SKM-1 (cell line): Measurements from ENCODE around the gene MAPT.
"Not testable (repeated sequence)": the region's sequence is repeated elsewhere in the genome, so short reads cannot be mapped to it uniquely, and the experiment has no call there.

Experiments
- DNase-seq: peaks from one replicate; lab custom pipeline; 2025; ENCODE audit not compliant: unreplicated experiment; lab: John Stamatoyannopoulos, UW

MAPT gene

DNA sequence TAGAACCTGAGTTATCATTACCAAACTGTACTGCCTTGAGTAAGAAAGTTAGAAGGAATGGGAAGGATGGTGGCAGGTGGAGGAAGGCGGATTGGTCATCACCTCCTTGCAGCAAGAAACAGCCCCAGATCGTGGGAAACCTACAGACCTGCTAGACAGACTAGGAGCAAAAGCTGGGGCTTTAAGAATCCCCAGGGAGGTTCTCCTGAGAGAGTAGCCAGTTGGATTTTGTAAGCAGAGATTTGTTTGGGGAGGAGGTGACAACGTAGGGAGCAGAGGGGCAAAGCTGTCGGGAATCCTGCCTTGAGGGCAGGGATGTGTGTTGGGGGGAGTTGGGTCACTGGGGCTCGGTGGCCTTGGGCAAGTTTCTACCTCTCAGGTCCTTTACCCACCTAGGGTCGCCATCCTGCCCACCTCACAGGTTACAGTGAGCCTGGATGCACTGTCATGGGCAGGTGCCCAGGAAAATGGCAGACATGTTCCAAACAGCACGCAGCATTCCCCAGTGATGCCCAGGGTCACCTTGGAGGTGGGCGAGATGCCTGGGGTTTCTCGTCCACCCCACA lies 55.5 kb downstream of the MAPT start:
- DNase-seq = no peak

DNA sequence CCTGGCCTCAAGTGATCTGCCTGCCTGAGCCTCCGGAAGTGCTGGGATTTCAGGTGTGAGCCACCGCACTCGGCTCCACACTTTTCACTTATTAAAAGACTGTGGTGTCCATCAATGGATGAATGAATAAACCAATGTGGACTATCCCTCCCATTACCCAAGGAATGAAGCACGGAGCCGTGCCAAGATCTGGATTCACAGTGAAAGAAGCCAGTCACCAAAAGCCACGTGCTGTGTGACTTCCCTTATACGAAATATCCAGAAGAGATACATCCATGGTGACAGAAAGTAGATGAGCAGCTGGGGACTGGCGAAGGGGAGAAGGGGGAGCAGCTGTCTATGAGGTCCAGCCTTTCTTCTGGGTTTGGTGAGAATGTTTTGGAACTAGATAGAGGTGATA lies 56.5 kb downstream of the MAPT start:
- no peak for DNase-seq

DNA sequence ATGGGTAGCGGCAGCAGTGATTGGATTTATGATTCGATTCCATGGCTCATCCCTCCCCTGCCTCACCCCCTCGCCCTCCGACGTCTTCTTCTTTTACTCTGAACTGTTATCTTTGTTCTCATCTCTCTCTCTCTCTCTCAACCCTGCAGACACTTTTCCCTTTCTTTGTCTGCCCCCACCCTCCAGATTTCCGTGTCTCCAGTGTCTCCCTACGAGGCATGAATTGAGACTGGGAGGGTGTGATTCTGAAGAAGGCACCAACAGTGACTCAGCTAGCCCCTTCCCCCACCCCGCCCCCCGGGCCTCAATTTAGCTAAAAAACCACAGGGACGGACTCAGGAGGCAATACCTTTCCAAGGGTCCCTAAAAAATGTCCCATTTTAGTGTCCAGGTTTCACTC lies 57.0 kb downstream of the MAPT start:
- no peak for DNase-seq

DNA sequence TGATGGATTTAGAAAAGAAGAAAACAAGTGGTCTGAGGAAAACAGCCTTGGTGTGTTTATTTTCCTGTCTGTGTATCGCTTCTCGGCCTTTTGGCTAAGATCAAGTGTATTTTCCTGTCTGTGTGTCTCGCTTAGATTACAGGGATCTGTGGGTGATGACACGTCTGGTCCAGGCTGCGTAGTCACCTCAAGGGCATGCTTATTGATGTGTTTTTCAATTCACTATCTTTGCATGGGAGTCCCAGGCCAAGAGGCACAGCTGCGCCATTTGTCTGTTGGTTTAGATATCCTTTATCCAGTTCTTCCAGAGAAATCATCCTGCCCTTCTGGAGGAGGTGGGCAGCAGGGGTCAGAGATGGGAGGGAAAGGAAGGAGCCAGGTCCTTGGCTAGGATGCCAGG lies 57.6 kb downstream of the MAPT start:
- DNase-seq = no peak

- DNase-seq = no peak
Measured at GRCh38 chr17:45952814-45953320, 58.5 kb downstream of the MAPT start.

DNA sequence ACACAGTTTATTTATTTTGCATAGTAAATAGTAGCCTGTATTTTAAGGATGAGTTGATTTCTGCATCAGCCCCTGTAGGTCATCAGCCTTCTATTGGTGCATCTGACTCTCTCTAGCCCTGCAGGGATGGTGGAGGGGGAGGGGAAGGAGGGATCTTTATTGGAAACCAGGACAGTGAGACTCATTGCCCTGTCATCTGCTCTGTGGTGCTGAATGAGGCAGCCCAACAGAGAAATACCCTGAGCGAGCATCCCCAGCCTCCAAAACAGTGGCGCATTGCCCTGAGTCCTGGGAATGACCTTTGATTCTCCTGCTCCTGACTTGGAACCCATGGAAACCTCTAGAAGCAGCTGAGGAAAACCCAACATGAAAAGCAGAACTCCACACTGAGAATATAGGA lies 59.2 kb downstream of the MAPT start:
- DNase-seq = no peak

DNA sequence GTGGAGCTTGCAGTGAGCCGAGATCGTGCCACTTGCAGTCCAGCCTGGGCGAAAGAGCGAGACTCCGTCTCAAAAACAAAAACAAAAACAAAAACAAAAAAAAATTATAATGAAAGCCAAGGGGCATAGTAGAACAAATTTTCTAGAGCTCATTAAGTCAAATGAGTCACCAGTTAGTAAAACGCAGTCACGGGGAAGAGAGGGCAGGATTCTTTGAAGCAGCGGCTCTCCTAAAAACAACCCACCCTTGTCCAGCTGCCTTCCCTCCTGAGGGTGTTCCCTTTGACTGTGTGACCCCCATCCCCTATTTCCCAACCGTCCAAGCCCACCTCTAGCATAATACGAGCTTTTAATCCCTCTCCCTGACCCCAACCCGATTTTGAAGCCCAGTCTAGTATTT lies 60.6 kb downstream of the MAPT start:
- no peak for DNase-seq

DNA sequence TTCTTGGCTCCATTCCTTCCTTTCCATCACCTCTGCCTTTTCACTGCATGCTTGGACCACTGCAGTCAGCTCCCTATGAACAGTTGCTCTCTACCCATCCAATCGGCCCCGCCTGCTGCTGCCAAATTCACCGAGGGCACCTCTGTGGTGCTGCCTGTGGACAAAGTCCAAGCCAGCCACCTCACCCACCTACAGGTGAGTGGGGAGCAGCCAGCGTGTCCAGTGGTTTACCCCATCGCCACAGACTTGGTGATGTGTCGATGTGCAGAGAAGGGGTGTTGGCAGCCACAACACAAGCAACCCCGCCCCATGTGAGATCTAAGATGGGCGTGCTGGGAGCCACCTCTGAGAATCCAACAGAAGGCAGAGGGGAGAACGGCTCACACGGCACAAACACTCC lies 61.0 kb downstream of the MAPT start:
- no peak for DNase-seq

- no peak for DNase-seq
Measured at GRCh38 chr17:45956090-45956489, 61.7 kb downstream of the MAPT start.

DNA sequence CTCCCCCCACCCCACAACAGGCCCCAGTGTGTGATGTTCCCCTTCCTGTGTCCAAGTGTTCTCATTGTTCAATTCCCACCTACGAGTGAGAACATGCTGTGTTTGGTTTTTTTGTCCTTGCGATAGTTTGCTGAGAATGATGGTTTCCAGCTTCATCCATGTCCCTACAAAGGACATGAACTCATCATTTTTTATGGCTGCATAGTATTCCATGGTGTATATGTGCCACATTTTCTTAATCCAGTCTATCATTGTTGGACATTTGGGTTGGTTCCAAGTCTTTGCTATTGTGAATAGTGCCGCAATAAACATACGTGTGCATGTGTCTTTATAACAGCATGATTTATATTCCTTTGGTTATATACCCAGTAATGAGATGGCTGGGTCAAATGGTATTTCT lies 62.4 kb downstream of the MAPT start:
- not testable (repeated sequence) for DNase-seq

DNA sequence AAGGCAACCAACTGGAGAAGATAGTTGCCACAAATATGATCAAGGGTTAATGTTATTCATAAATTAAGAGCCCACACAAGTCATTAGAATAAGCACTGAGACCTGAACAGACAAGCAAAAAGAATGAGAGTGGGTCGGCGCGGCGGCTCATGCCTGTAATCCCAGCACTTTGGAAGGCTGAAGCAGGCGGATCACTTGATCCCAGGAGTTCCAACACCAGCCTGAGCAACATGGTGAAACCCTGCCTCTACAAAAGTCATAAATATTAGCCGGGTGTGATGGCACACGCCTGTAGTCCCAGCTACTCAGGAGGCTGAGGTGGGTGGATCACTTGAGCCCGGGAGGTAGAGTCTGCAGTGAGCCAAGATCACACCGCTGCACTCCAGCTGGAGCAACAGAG lies 64.0 kb downstream of the MAPT start:
- DNase-seq = no peak

DNA sequence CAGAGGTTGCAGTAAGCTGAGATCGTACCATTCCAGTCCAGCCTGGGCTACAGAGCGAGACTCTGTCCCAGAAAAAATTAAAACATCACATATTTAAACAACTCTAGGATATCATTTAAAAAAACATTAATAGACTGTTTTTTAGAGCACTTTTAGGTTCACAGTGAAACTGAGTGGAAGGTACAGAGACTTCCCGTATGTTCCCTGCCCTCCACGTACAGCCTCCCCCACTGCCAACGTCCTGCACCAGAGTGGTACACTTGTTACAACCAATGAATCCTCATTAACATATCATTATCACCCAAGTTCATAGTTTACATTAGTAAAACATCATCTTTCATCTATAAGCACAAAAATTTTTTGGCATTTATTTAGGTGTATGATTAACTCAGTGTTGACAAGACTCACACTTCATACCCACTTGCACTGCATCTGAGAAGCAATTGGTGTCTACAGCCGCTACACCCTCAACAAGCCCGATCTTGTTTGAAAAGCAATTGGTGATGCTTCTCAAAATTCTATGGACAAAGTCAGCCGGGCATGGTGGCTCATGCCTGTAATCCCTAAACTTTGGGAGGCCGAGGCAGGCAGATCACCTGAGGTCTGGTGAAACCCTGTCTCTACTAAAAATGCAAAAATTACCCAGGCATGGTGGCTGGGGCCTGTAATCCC lies 64.8 kb downstream of the MAPT start:
- DNase-seq = no peak

DNA sequence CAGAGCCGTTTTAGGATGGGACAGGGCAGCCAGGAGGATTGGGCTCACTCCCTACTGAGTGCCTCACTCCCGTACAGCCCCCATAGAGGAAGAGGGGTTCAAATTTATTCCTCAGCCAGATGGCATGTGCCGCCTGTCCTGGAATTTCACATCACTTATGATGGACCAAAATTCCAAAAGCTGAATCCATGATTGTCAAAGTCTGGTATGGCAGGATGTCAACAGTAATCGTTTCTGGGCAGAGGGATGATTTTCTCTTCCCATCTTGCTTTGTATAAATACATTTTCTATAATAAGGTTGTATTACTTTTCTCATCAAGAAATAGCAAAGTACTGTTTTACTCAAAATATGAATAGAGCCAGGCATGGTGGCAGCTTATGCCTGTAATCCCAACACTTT lies 66.0 kb downstream of the MAPT start:
- DNase-seq = no peak

- DNase-seq = no peak
Measured at GRCh38 chr17:45961206-45961605, 66.9 kb downstream of the MAPT start.

GRCh38 chr17:45962221-45962972 lies 68.0 kb downstream of the MAPT start:
- DNase-seq = no peak

- no peak for DNase-seq
Measured at GRCh38 chr17:45963283-45963682, 68.9 kb downstream of the MAPT start.

DNA sequence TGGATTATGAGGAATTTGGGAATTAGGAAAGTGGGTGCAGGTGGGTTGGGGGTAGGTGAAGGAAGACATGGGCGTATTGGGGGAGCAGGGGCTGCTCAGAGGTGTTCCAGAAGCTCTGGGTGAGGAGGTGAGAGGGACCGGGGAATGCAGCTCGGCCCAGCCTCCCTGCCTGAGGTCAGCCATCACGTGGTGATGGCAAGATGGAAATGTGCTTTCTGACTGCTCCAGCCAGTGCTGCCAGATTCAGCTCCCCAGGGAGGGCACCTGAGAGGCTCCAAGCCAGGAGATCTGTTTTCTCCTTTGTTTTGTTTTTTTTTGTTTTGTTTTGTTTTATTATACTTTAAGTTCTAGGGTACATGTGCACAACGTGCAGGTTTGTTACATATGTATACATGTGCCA lies 69.5 kb downstream of the MAPT start:
- DNase-seq = no peak

DNA sequence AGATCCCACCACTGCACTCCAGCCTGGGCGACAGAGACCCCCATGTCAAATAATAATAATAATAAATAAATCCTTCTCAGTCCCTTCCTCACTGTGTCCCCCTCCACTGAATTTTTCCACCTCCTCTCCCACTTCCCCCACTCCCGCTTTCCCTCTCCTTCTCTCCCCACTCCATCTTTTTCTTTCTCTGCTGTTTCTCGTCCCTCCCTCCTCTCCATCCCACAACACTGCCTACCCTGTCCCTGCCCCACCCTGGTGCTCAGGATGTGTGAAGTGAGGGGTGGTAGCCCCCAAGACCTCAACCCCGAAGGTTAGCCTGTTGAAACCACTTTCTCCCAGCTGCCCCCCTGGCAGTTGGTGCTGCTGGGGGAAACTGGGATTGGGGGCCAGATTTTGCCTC lies 70.3 kb downstream of the MAPT start:
- DNase-seq = no peak

DNA sequence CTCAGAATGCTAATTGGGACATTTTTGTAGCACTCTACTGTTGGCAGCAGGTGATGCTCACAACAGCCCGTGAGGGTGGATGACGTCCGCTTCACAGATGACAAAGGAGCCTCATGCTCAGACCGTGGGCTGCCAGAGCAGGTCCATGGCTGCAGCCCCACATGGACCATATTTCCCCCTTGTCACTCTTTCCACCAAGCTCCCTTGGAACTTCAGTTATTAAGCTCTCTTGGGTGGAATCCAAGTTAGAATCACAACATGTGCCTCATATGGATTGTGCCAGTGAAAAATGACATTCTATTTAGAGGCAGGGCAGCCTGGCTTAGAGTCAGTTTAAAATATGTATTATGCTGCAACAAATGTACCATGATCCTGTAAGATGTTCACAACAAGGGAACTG lies 71.5 kb downstream of the MAPT start:
- DNase-seq = no peak

DNA sequence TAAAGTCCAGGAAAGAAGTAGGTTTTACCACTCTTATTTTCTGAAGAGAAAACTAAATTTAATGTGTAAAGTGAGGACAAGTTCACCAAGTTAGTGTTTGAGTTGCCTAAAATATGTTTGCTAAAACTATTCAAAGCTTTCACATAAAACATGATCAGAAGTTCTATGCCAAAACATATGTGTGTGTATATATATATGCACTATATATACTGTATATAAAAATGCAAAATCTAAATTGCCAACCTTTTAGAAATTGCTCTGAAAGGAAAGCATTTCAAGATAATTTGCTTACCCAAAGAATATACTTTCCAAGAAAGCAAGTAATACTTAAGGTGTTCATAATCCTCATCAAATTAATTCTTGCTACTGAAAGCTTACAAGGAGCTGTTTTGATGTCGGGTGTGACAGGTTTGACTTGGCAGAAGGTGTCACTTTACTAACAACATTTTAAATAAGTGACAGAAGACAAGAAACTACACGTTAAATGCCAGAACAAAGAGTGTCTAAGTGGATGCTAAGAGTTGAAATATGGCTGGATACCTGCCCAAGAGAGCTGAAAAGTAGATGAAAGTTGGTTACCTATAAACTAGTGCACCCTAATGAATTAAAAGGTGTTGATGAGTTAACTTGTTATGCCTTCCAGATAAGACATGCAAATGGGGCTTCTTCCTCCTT lies 72.4 kb downstream of the MAPT start:
- DNase-seq = no peak

GRCh38 chr17:45967378-45967777 lies 73.0 kb downstream of the MAPT start:
- DNase-seq = no peak

DNA sequence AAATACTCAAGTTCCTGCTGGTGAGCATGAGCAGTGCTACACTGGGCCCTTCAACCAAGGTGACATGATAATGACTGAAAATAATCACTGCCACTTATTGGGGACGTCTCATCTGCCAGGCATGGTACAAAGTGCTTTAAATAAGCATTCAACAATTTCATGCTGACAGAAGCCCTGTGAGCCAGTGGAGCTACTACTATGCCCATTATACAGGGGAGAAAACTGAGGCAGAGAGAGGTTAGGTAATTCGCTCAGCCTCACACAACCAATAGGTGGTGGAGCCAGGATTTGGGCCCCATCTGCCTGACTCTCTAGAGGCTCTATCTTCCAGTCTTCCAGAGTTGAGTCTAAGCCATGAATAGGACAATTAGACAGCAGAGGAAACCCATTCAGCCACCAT lies 74.4 kb downstream of the MAPT start:
- DNase-seq = no peak
